HUES6 (cell line): ENCODE results near the gene SORBS2.

ENCODE experiments used
- H3K27ac ChIP-seq: 2 replicates; pipeline ENCODE4 v1.7.0; 2013; ENCODE audit warnings: low read depth, mild to moderate bottlenecking, low read length, inconsistent platforms
- H3K27me3 ChIP-seq: 2 replicates; pipeline ENCODE4 v1.6.1; 2013; ENCODE audit warnings: low read length; ENCODE audit not compliant: control insufficient read depth, insufficient read depth
- H3K36me3 ChIP-seq: 2 replicates; pipeline ENCODE4 v1.6.1; 2013; ENCODE audit warnings: low read length; ENCODE audit not compliant: control insufficient read depth, insufficient read depth
- H3K4me1 ChIP-seq: 2 replicates; pipeline ENCODE4 v1.6.1; 2013; ENCODE audit warnings: low read length; ENCODE audit not compliant: control insufficient read depth, insufficient read depth
- H3K4me3 ChIP-seq: 2 replicates; pipeline ENCODE4 v1.5.1; 2013; ENCODE audit warnings: low read depth, low read length
- H3K9ac ChIP-seq: one replicate; pipeline ENCODE4 v1.6.1; 2013; ENCODE audit warnings: mild to moderate bottlenecking, low read length
- H3K9me3 ChIP-seq: 2 replicates; pipeline ENCODE4 v1.6.1; 2013; ENCODE audit warnings: low read depth, low read length; ENCODE audit not compliant: control insufficient read depth, insufficient read depth

The SORBS2 gene

GRCh38 chr4:185542626-185543315, 269.2 kb downstream of the SORBS2 start:
- Histone ChIP-seq H3K9ac (no peak overlapping the region), H3K27ac (no peak overlapping the region), H3K4me1 (no peaks in the 10 kb centered on the region; the same call in 1 of the 2 replicates), H3K36me3 (no peaks in the 10 kb centered on the region), H3K27me3 (peaks cover 10% of the 10 kb centered on the region; the same call in 1 of the 2 replicates), H3K4me3 (no peak overlapping the region), H3K9me3 (no peaks in the 10 kb centered on the region)

DNA sequence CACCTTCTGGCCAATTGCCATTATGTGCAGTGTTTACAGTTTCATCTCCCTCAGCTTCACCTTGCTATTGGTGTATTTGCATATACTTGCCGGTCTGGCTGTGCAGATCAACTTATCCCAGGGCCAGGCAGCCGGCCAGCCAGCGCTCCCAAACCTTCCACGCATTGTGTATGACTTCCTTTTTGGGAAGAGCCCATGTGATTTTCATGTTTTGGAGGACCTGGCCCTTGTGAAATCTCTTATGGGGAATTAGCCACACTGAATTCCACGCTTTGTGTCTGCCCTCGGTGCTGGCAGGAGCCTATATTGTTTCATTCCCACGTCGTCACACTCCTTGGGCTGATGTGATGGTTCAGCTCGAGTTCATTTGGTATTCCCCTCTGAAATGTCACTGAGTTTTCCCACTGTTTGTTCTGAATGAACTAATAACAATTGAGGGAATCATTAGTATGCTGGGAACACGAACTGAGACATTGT, 270.7 kb downstream of the SORBS2 start:
- H3K27me3 ChIP-seq = peaks cover 16% of the 10 kb centered on the region
- H3K4me1 ChIP-seq = peaks cover 2% of the 10 kb centered on the region
- no peaks in the 10 kb centered on the region for H3K36me3 ChIP-seq
- H3K4me3 ChIP-seq = no peak overlapping the region
- H3K9ac ChIP-seq = no peak overlapping the region
- H3K9me3 ChIP-seq = no peaks in the 10 kb centered on the region
- no peak overlapping the region for H3K27ac ChIP-seq

DNA sequence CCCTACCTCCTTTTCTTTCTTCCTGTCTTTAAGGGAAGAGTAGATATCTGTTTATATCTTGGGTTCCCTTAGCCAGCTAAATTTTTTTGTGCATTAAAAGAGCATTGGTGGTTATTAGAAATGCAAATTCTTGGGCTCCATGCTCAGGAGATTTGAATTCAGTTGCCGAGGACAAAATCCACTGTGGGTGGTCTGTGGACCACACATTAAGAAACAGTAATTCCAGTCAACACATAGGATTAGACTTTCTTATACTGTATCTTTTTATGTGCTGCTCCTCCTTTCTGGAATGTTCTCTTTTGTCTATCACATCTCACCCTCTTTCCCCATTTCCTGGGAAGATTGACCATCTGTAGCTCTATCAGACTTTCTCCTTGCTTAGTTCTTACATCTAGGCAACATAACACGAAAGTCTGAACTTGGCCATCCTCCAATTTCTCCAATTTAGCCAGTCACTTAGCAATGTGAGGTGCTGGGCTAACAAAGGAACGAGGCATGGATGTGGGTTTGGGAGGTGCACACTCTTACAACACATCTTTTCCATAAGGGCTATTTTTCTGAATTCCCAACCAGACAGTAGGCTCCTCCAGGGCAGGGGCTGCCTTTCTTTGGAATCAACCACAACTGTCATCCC, 271.4 kb downstream of the SORBS2 start:
- no peak overlapping the region for H3K9ac ChIP-seq
- H3K27ac ChIP-seq = no peak overlapping the region
- H3K27me3 ChIP-seq = peaks cover 23% of the 10 kb centered on the region
- H3K4me3 ChIP-seq = no peak overlapping the region
- no peaks in the 10 kb centered on the region for H3K9me3 ChIP-seq
- peaks cover 7% of the 10 kb centered on the region for H3K4me1 ChIP-seq
- no peaks in the 10 kb centered on the region for H3K36me3 ChIP-seq

- H3K36me3 ChIP-seq = no peaks in the 10 kb centered on the region
- peaks cover 26% of the 10 kb centered on the region for H3K27me3 ChIP-seq
- no peak overlapping the region for H3K9ac ChIP-seq
- H3K4me3 ChIP-seq = no peak overlapping the region
- H3K27ac ChIP-seq = no peak overlapping the region
- no peaks in the 10 kb centered on the region for H3K9me3 ChIP-seq
- H3K4me1 ChIP-seq = peaks cover 7% of the 10 kb centered on the region
Measured at GRCh38 chr4:185540040-185540439, 272.0 kb downstream of the SORBS2 start.

GRCh38 chr4:185538806-185539205, 273.2 kb downstream of the SORBS2 start:
- Histone ChIP-seq H3K9ac (no peak overlapping the region), H3K36me3 (no peaks in the 10 kb centered on the region), H3K4me3 (no peak overlapping the region), H3K9me3 (no peaks in the 10 kb centered on the region), H3K27ac (no peak overlapping the region), H3K4me1 (peaks cover 7% of the 10 kb centered on the region), H3K27me3 (peaks cover 37% of the 10 kb centered on the region)

GRCh38 chr4:185536411-185536709, 275.6 kb downstream of the SORBS2 start:
- H3K27me3 ChIP-seq = peaks cover 38% of the 10 kb centered on the region
- H3K9me3 ChIP-seq = no peaks in the 10 kb centered on the region
- peak overlapping the region; percentile 80 for H3K4me3 ChIP-seq
- no peak overlapping the region for H3K27ac ChIP-seq
- H3K4me1 ChIP-seq = peaks cover 7% of the 10 kb centered on the region
- no peaks in the 10 kb centered on the region for H3K36me3 ChIP-seq
- H3K9ac ChIP-seq = no peak overlapping the region

- no peaks in the 10 kb centered on the region for H3K36me3 ChIP-seq
- no peak overlapping the region for H3K9ac ChIP-seq
- H3K4me3 ChIP-seq = peak overlapping the region; percentile 80
- H3K27ac ChIP-seq = no peak overlapping the region
- peaks cover 38% of the 10 kb centered on the region for H3K27me3 ChIP-seq
- no peaks in the 10 kb centered on the region for H3K9me3 ChIP-seq
- peaks cover 7% of the 10 kb centered on the region for H3K4me1 ChIP-seq
Measured at GRCh38 chr4:185535612-185536410, 276.2 kb downstream of the SORBS2 start.
